ENCODE measurements around the gene MCRIP2. TPM values are rescaled to one million over a fixed set of nuclear protein-coding genes. Genes with fewer than 3 reads are reported as not detected.

The MCRIP2 gene
- total and polyA plus RNA-seq, 9 of the 15 experiments (the other 6 are each of a cell fraction or from before 2014, with no cell fraction given): 0.80 to 120 (median 35.2) TPM

DNA sequence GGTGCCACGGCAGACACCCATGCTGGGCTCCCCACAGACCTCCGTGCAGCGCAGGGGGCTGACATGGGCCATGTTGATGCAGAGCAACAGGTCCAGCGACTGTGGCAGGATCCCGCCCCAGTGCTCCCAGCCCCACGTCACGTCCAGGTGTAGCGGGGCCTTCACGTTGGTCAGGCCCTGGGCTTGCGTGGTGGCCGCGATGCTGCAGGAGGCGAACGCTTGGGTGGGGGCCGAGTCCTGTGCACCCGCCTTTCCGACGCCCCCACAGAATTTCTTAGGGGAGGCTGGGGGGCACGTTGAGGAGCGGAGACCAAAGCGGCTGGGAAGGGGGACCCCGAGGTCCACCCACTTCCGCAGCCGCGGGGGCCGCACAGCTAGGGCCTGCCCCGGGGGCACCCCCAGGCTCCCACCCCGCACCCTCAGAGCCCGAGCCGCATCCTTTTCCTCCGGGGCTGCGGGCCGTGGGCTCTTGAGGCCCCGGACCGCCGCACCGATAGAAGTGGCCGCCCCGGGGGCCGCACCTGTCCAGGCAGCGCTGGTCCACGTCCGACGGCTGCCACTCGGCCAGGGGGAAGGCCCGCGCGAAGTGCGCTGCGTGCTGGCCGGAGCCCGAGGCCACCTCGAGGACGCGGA is 5.9 kb upstream of the MCRIP2 start (continued):
- 0 out of 2 replicates have a peak, but pooled peaks have one; percentile 55 for TF ChIP-seq ERF (CRISPR knock-in tag; IDR thresholded peaks at IDR 0.05)
- no peak for TF ChIP-seq ZNF584 (CRISPR knock-in tag; IDR thresholded peaks at IDR 0.05; ENCODE audit: low read depth)
- TF ChIP-seq NCOA2 (IDR thresholded peaks at IDR 0.05; ENCODE audit: partially characterized antibody in 2 of 2): no peak
- TF ChIP-seq NR4A1 (CRISPR knock-in tag; IDR thresholded peaks at IDR 0.05): peak; percentile 78
- no peak for TF ChIP-seq NR4A1 (tag; IDR thresholded peaks at IDR 0.05)
- no peak for TF ChIP-seq FOXA1 (IDR thresholded peaks at IDR 0.05; ENCODE audit: borderline replicate concordance)
- TF ChIP-seq, protein P1, sequence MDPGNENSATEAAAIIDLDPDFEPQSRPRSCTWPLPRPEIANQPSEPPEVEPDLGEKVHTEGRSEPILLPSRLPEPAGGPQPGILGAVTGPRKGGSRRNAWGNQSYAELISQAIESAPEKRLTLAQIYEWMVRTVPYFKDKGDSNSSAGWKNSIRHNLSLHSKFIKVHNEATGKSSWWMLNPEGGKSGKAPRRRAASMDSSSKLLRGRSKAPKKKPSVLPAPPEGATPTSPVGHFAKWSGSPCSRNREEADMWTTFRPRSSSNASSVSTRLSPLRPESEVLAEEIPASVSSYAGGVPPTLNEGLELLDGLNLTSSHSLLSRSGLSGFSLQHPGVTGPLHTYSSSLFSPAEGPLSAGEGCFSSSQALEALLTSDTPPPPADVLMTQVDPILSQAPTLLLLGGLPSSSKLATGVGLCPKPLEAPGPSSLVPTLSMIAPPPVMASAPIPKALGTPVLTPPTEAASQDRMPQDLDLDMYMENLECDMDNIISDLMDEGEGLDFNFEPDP (CRISPR knock-in tag; IDR thresholded peaks at IDR 0.05): 0 out of 2 replicates have a peak, but pooled peaks have one; percentile 40
- 0 out of 2 replicates have a peak, but pooled peaks have one; percentile 60 for TF ChIP-seq SUPT5H (IDR thresholded peaks at IDR 0.05)
- no peak for TF ChIP-seq KAT8 (IDR thresholded peaks at IDR 0.05; ENCODE audit: low read depth)
- no peak for TF ChIP-seq ZNF449 (CRISPR knock-in tag; IDR thresholded peaks at IDR 0.05)
- peak; percentile 91; the same call in 1 of the 2 replicates for TF ChIP-seq ZNF282 (CRISPR knock-in tag; IDR thresholded peaks at IDR 0.05)
- TF ChIP-seq CREM (IDR thresholded peaks at IDR 0.05; ENCODE audit: low read depth): 0 out of 2 replicates have a peak, but pooled peaks have one; percentile 9
- no peak for TF ChIP-seq RNF2 (IDR thresholded peaks at IDR 0.05)
- TF ChIP-seq ZNF197 (CRISPR knock-in tag; IDR thresholded peaks at IDR 0.05; ENCODE audit: low read depth): no peak
- TF ChIP-seq MAZ (CRISPR knock-in tag; conservative IDR thresholded peaks at IDR 0.05 in 1 of 2, IDR thresholded peaks at IDR 0.05 in 1 of 2): 0 out of 4 replicates have a peak, but pooled peaks of 1 of the 2 experiments have one; percentile 54
- TF ChIP-seq GATAD2A (IDR thresholded peaks at IDR 0.05): peak; percentile 43; the same call in 1 of the 2 replicates
- TF ChIP-seq FOXP1 (CRISPR knock-in tag; IDR thresholded peaks at IDR 0.05): peak; percentile 88; the same call in 1 of the 2 replicates
- no peak for TF ChIP-seq FOXM1 (IDR thresholded peaks at IDR 0.05; ENCODE audit: low read depth)
- TF ChIP-seq FOXM1 (CRISPR knock-in tag; IDR thresholded peaks at IDR 0.05; ENCODE audit: low read depth): peak; percentile 95
- TF ChIP-seq, protein P2, sequence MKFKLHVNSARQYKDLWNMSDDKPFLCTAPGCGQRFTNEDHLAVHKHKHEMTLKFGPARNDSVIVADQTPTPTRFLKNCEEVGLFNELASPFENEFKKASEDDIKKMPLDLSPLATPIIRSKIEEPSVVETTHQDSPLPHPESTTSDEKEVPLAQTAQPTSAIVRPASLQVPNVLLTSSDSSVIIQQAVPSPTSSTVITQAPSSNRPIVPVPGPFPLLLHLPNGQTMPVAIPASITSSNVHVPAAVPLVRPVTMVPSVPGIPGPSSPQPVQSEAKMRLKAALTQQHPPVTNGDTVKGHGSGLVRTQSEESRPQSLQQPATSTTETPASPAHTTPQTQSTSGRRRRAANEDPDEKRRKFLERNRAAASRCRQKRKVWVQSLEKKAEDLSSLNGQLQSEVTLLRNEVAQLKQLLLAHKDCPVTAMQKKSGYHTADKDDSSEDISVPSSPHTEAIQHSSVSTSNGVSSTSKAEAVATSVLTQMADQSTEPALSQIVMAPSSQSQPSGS (CRISPR knock-in tag; IDR thresholded peaks at IDR 0.05): 0 out of 2 replicates have a peak, but pooled peaks have one; percentile 34
- peak; percentile 25; the same call in 1 of the 2 replicates for TF ChIP-seq CBFB (CRISPR knock-in tag; IDR thresholded peaks at IDR 0.05)
- TF ChIP-seq, protein P3, sequence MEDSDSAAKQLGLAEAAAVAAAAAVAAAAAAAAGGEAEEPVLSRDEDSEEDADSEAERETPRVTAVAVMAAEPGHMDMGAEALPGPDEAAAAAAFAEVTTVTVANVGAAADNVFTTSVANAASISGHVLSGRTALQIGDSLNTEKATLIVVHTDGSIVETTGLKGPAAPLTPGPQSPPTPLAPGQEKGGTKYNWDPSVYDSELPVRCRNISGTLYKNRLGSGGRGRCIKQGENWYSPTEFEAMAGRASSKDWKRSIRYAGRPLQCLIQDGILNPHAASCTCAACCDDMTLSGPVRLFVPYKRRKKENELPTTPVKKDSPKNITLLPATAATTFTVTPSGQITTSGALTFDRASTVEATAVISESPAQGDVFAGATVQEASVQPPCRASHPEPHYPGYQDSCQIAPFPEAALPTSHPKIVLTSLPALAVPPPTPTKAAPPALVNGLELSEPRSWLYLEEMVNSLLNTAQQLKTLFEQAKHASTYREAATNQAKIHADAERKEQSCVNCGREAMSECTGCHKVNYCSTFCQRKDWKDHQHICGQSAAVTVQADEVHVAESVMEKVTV (CRISPR knock-in tag; IDR thresholded peaks at IDR 0.05): 0 out of 2 replicates have a peak, but pooled peaks have one; percentile 25
- no peak for TF ChIP-seq ZSCAN29 (IDR thresholded peaks at IDR 0.05)
